Right lung (tissue), 5 donors: ENCODE measurements around the gene F2R. TPM values are rescaled to one million over a fixed set of nuclear protein-coding genes. Genes with fewer than 3 reads are reported as not detected.
"Not testable (repeated sequence)": the region's sequence is repeated elsewhere in the genome, so short reads cannot be mapped to it uniquely, and the experiment has no call there.

Experiments used
- DNase-seq, 2 donors: peaks; one replicate each; pipeline ENCODE4 v3.0.0-alpha.2; 2013
- polyA plus RNA-seq, 5 donors: library from polyadenylated mRNA; unstranded; fragments of 120-200 nt; gene quantifications; one replicate each; pipeline versions ENCODE4 v1.2.1 to v1.2.3, GENCODE V29; 2013; ENCODE audit warnings: inconsistent platforms in 1 of 5, low replicate concordance in 1 of 5; ENCODE audit not compliant: insufficient read length in 5 of 5, insufficient read depth in 1 of 5

Gene F2R
- polyA plus RNA-seq, 5 donors: 38.5 to 51.0 (median 44.2) TPM

DNA sequence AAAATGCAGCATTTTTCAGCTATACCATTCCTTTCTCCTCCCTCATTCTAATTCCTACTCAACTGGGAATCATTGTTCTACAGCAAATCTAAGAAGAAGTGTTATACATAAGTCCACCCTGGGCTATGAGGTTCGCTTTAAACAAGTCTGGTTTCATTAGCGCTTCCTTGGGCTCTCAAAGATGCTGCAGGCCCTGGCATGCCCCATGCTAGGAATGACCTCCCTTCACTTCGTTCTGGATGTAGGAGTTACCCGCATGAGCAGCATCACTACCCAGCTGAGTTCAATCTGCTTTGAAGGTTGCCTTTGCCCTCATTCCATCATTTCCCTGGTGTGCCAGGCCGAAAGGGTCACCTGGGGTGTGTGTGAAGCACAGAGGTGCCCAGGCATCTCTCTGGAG is 35.4 kb downstream of the F2R start:
- DNase-seq: no peak

DNA sequence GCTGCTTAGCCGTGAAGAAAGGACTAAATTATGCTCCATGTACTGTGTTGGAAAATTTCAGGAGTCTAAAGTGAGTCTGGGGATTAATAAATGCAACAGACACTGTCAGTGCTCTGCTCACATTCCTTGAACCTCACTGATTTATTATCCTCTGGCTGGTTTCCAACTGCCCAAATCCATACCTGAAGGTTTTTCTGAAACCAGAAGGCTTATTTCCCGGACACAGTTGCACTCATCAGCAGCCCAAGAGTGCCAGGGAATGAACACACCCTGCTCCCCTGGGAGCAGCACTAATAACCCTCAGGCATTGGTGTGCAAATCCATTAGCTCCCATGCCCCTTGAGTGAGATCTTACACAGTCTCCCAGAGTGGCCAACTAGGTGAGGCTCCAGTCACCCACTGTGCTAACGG is 38.7 kb downstream of the F2R start:
- DNase-seq: no peak

DNA sequence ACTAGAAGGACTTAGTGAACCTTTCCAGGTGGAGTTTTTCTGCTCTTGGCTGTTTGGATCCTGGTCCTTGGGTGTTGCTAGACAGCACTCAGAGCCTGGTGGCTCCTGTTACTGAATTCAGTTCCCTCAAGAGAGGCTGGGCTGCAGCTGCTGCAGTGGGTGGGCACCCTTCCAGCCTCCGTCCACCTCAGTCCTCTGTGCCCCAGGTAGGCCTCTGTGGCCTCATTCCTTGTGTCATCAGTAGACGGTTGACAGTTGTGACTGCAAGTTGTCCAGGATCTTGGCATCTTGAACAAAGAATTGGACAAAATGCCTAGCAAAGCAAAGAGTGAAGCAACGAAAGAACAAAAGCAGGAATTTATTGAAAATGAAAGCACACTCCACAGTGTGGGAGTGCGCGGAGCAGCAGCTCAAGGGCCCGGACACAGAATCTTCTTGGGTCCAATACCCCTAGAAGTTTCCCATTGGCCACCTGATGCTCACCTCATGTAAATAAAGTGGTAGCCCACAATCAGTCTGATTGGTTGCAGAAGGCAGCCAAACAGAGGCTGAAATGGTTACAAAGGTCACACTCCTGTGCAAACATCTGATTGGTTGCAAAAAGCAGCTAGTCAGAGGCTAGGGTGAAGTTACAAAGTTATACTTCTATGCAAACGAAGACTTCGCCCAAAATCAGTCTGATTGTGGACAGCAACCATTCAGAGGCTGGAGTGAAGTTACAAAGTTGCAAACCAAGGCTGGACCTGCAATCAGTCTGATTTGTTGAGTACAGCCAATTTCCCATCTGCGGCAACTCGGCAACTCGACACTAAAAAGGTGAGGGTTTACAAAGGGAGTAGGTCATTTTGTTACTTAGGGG is 40.1 kb downstream of the F2R start:
- no peak for DNase-seq

DNA sequence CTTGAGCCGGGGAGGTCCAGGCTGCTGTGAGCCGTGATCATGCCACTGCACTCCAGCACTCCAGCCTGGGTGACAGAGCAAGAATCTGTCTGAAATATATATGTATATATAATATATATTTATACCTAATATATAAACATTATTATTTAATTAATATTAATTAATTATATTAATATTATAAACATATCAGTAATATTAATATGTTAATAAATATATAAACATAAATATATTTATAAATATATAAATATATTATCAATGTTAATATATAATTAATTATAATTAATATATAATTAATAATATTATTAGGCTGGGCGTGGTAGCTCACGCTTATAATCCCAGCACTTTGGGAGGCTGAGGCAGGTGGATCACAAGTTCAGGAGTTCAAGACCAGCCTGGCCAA is 41.1 kb downstream of the F2R start:
- DNase-seq: no peak

- not testable (repeated sequence) for DNase-seq
Observed at GRCh38 chr5:76761118-76761517, 45.2 kb downstream of the F2R start.

- no peak for DNase-seq
Observed at GRCh38 chr5:76762484-76762883, 46.6 kb downstream of the F2R start.

DNA sequence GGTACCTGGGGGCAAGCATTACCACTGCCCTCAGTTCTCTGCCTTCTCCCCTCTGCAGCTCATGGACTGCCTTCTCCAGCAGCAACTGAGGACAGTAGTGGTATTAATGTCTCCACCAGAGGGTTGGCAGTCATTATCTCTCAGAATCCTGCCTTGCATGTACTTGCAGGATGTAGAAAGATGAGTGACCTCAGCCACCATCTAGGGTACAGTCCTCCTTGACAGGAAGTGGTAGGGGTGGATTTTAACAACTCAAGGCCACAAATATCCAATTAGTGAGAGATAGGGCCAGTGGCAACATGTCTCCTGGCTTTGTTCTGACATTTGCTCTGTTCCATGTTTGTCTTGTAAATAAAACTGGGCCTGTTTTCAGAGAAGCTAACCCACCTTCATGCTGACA is 47.2 kb downstream of the F2R start:
- DNase-seq: no peak

DNA sequence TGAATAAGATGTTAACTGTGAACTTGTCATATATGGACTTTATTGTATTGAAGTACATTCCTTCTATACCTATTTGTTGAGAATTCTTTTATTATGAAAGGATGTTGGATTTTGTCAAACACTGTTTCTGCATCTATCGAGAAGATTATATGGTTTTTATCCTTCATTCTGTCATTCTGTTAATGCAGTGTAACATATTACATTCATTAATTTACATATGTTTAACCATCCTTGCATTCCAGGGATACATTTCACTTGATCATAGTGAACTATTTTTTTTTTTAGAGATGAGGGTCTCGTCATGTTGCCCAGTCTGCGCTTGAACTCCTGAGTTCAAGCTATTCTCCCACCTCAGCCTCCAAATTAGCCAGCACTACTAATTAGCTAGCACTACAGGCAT is 48.4 kb downstream of the F2R start:
- DNase-seq: no peak

- no peak for DNase-seq
Observed at GRCh38 chr5:76765249-76765648, 49.3 kb downstream of the F2R start.

DNA sequence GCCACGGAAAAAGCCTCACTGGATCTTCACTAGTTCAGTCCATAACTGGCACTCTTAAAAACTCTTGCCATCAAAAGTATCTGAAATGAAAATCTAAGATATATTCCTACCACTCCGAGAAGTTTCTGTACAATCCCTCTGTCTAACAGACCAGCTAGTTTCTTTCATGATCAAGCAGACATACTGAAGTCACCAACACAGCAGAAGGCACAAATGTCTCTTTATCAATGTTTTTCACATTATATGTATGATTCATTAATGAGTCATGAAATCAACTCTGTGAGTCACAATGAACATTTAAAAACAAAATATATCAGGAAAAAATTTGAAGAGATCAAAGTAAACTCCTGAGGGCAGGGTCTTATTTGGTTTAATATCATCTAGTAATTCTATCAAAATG is 50.8 kb downstream of the F2R start:
- DNase-seq: no peak

DNA sequence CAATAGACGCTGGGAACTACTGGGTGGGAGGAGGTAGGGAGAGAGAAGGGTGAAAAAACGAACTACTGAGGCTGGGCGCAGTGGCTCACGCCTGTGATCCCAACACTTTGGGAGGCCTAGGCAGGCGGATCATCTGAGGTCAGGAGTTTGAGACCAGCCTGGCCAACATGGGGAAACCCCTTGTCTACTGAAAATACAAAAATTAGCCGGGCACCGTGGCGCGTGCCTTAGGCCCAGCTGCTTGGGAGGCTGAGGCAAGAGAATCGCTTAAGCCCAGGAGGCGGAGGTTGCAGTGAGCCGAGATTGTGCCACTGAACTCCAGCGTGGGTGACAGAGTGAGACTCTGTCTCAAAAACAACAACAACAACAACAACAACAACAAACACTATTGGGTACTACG is 55.1 kb downstream of the F2R start:
- DNase-seq: not testable (repeated sequence)

DNA sequence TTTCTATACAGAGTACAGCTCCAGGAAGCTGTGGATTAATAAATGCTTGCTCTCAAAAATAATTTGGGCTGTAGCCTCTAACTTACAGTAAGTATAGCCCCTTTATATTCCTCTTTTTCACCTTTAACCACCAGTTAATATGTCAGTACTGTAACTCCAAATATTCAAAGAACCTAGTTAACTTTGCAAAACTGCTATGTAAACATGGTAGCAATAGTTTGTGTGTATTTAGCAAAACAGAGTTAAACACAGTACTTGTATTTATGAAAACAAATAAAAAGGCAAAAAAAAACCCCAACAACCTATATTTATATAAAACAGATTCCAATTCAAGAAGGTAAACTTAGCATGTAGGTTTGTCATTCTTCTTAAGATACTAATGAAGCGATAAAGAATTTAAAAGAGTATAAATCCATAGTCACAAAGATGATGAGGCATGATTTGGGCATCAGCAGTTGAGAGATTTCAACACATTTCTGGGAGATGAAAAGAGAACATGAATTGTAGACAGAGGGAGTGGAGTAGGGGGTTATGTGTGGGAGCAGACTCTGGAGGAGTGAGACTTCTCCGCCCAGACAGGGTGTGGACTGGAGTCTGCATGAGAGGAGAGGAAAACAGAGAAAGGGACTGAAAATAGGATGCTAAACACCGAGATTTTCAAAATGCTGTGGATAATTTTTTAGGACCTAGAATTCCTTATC is 55.9 kb downstream of the F2R start:
- DNase-seq: no peak

DNA sequence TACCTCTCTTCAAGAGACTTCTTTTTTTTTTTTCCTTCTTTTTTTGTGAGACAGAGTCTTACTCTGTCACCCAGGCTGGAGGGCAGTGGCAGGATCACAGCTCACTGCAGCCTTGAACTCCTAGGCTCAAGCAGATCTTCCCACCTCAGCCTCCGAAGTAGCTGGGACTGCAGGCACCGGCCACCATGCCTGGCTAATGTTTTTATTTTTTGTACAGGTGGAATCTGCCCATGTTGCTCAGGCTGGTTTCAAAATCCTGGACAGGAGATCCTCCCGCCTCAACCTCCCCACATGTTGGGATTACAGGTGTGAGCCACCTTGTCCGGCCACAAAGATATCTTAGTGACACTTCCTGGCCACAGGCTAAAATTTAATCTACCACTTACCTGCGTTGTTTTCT is 60.0 kb downstream of the F2R start:
- no peak for DNase-seq

DNA sequence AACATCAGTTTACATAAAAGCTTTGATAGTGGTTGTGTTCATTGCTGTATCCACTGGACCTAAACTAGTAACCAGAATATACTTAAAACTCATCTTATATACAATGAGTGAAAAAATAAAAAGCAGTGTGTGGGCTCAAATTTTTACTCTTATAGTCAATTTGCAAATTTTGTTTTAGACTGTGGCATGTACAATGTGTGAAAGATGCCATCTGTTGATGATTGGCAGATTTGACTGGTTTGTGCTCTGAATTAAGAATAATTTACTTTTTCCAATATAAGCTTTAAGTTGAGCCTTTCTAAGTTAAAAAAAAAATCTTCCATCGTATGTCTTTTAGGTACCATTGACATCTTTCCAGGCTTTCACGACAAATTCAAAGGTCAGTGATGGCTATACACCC is 60.5 kb downstream of the F2R start:
- no peak for DNase-seq

GRCh38 chr5:76780616-76781015 is 64.7 kb downstream of the F2R start:
- not testable (repeated sequence) for DNase-seq

- no peak for DNase-seq
Observed at GRCh38 chr5:76781775-76782174, 65.8 kb downstream of the F2R start.

DNA sequence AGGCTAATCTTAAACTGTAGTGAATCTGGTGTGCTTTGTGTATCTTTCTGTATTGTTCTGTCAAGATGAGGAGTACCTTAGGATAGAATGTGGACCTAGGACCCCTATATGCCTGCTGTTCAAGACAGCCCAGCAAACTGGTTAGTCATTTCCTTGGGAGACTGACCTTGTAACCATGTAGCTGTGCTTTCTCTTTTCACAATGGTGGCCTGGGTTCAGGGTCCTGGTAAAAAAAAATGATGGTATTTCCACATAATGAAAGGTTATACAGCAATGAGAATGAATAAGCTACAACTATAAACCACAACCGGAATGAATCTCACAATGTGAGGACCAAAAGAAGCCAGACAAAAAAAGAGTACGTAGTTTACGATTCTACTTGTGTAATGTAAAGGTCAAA is 66.5 kb downstream of the F2R start:
- no peak for DNase-seq

Other genes starting within 250 kb of the F2R start
- under 1 TPM; 0.37 to 0.43 (median 0.42) TPM for gene F2RL2, start 92.7 kb upstream of the F2R start, polyA plus RNA-seq
- 10 to 100 TPM in 1 of 5 donors, 1 to 10 TPM in 4; 8.8 to 10.2 (median 9.7) TPM for gene F2RL1, start 102.9 kb downstream of the F2R start, polyA plus RNA-seq
- gene S100Z, start 133.9 kb downstream of the F2R start, polyA plus RNA-seq: under 1 TPM; 0.26 to 0.60 (median 0.47) TPM
- under 1 TPM; 0.15 to 0.81 (median 0.35) TPM for gene CRHBP, start 236.9 kb downstream of the F2R start, polyA plus RNA-seq